ENCODE results near the gene VWCE.
"Not testable (repeated sequence)": the region's sequence is repeated elsewhere in the genome, so short reads cannot be mapped to it uniquely, and the experiment has no call there.

Gene VWCE

DNA sequence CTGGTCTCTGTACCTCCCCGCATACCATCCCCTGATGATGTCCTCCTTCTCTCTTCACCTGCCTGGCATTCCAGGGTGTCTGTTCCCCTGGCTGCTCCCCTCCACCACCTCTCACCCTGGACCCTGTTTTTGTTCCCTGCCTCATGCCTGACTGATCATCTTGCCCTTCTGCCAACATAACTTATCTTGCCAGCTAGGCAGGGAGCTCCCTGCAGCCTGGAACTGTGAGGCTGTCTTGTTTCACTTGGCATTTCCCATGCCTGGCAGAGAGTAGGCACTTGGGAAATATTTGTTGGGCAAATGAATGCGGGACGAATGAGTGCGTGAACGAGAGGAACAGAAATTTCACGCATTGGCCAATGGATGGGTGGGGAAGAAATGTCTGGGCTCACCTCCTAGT, 84.5 kb downstream of the VWCE start:
- DNase-seq, result not testable (repeated sequence)
